Kidney (tissue), 14 donors: ENCODE measurements around the gene KIF16B. TPM values are rescaled to one million over a fixed set of nuclear protein-coding genes. Genes with fewer than 3 reads are reported as not detected.

Experiments
- DNase-seq, 5 donors: peaks; one replicate each; pipeline ENCODE4 v3.0.0-alpha.2; 2013 to 2020
- FAIRE-seq: peaks from 2 replicates; lab custom pipeline; 2012; peaks lifted over from hg19 to GRCh38; lab: Jason Lieb, UNC
- H3K27ac ChIP-seq, 2 donors: one replicate each; pipeline ENCODE4 v1.7.0; 2013; ENCODE audit warnings: low read depth in 2 of 2, low read length in 2 of 2, inconsistent platforms in 1 of 2
- H3K27me3 ChIP-seq: one replicate; pipeline ENCODE4 v1.7.1; 2013; ENCODE audit warnings: low read length, inconsistent platforms; ENCODE audit not compliant: control insufficient read depth, insufficient read depth
- H3K36me3 ChIP-seq, 3 donors: one replicate each; pipeline versions ENCODE4 v1.7.0 to v1.7.1; 2013; ENCODE audit warnings: low read length in 3 of 3, control low read depth in 1 of 3, inconsistent platforms in 1 of 3; ENCODE audit not compliant: insufficient read depth in 3 of 3, control insufficient read depth in 2 of 3
- H3K4me1 ChIP-seq, 3 donors: one replicate each; pipeline versions ENCODE4 v1.7.0 to v1.7.1; 2013; ENCODE audit warnings: low read length in 3 of 3, inconsistent platforms in 1 of 3, low read depth in 1 of 3; ENCODE audit not compliant: control insufficient read depth in 2 of 3, insufficient read depth in 2 of 3
- H3K4me3 ChIP-seq, 3 donors: one replicate each; pipeline versions ENCODE4 v1.7.0 to v1.8.1; 2013; ENCODE audit warnings: low read length in 3 of 3, control low read depth in 1 of 3, inconsistent platforms in 1 of 3
- H3K9ac ChIP-seq, 3 donors: one replicate each; pipeline versions ENCODE4 v1.7.0 to v1.7.1; 2013; ENCODE audit warnings: low read length in 3 of 3, control low read depth in 1 of 3, inconsistent platforms in 1 of 3
- H3K9me3 ChIP-seq, 3 donors: one replicate each; pipeline versions ENCODE4 v1.7.0 to v1.7.1; 2013; ENCODE audit warnings: low read length in 3 of 3, control low read depth in 1 of 3, inconsistent platforms in 1 of 3; ENCODE audit not compliant: control insufficient read depth in 2 of 3, insufficient read depth in 1 of 3
- CTCF ChIP-seq: IDR thresholded peaks from 3 replicates; pipeline ENCODE4 v1.5.1; 2012; ENCODE audit warnings: mild to moderate bottlenecking, moderate library complexity, borderline replicate concordance; ENCODE audit not compliant: insufficient read depth; ENCODE audit errors: extremely low read depth
- intact Hi-C: fragments of 100-400 bp; cut with DNase I; formaldehyde crosslinking; loops from one replicate; pipeline ENCODE4 v1.11.1; 2022
- polyA plus RNA-seq: library from polyadenylated mRNA; stranded (reverse); fragments of 350-450 nt; fragmentation: Illumina TruSeq; extraction: RNeasy Lipid Tissue Mini Kit (QIAGEN cat#74804); gene quantifications from one replicate; pipeline ENCODE4 v1.2.3, GENCODE V29; 2014; ENCODE audit warnings: low read depth, low replicate concordance; ENCODE audit not compliant: insufficient read depth
- total RNA-seq: library from RNA; stranded (reverse); fragmentation: NEBNext Ultra II Directional; extraction: Animal tissue kit (Norgen Biotek cat#: 25700); gene quantifications from one replicate; pipeline ENCODE4 v1.2.1, GENCODE V29; 2021
- donor health status: control.
- donor health status: control.
- donor health status: control.
- donor health status: control.
- donor health status: control.
- donor health status: DM: yes; HTN: yes; CAD: no.
- donor health status: Normal renal cell carcinoma (clear cell type).

The KIF16B gene
- total and polyA plus RNA-seq, 2 donors from 2014 or later, result 15.0 to 19.7 TPM

- Histone ChIP-seq H3K36me3 (peaks cover 2 to 20% (median 6%) of the 10 kb centered on the region in 3 donors), H3K4me3 (no peak overlapping the region), H3K9me3 (no peaks in the 10 kb centered on the region), H3K4me1 (no peaks in the 10 kb centered on the region), H3K9ac (no peak overlapping the region), H3K27ac (no peak overlapping the region), H3K27me3 (no peaks in the 10 kb centered on the region)
- FAIRE-seq, result no peak
- no peak for TF ChIP-seq CTCF
- intact Hi-C loops, result no loop called here
- DNase-seq, result no peak
Measured at GRCh38 chr20:16364320-16364687, 208.9 kb downstream of the KIF16B start.

GRCh38 chr20:16363506-16364319 lies 209.5 kb downstream of the KIF16B start:
- Histone ChIP-seq H3K36me3 (peaks cover 2 to 20% (median 6%) of the 10 kb centered on the region in 3 donors), H3K27me3 (no peaks in the 10 kb centered on the region), H3K4me3 (no peak overlapping the region), H3K9me3 (no peaks in the 10 kb centered on the region), H3K27ac (no peak overlapping the region), H3K4me1 (no peaks in the 10 kb centered on the region), H3K9ac (no peak overlapping the region)
- intact Hi-C loops, result no loop called here
- DNase-seq (no peak), FAIRE-seq (no peak)
- TF ChIP-seq CTCF, result no peak

- Histone ChIP-seq H3K9me3 (no peaks in the 10 kb centered on the region), H3K9ac (no peak overlapping the region), H3K27ac (no peak overlapping the region), H3K27me3 (no peaks in the 10 kb centered on the region), H3K4me3 (no peak overlapping the region), H3K4me1 (no peaks in the 10 kb centered on the region), H3K36me3 (peaks cover 2 to 18% (median 5%) of the 10 kb centered on the region in 3 donors)
- FAIRE-seq (no peak), DNase-seq (no peak)
- intact Hi-C loops, result no loop called here
- no peak for TF ChIP-seq CTCF
Measured at GRCh38 chr20:16362642-16363041, 210.6 kb downstream of the KIF16B start.
